SK-MEL-5 (cell line): ENCODE measurements around the gene ATP2C2. TPM values are rescaled to one million over a fixed set of nuclear protein-coding genes. Genes with fewer than 3 reads are reported as not detected.
"Not testable (repeated sequence)": the region's sequence is repeated elsewhere in the genome, so short reads cannot be mapped to it uniquely, and the experiment has no call there.

Experiments used
- DNase-seq: peaks from one replicate; pipeline ENCODE4 v3.0.0-alpha.2; 2016; ENCODE audit warnings: low read depth, low spot score
- in situ Hi-C: cut with HindIII; loops from 2 replicates; pipeline ENCODE4 v1.10.0; 2016; ENCODE audit warnings: low sequenced_read_pairs, high pct_unique_total_duplicates, low pct_unique_long_range_greater_than_20kb
- total RNA-seq: library from RNA; depleted of rRNA; stranded (reverse); fragments of >200 nt; shearing (Covaris generic); gene quantifications from 2 replicates; pipeline ENCODE4 v1.2.3, GENCODE V29; 2014

Gene ATP2C2
- total RNA-seq, 1 experiment from 2014 or later: 0.29 TPM

- DNase-seq: no peak
- in situ Hi-C loops: no loop called here
Observed at GRCh38 chr16:84379709-84380362, 11.5 kb downstream of the ATP2C2 start.

GRCh38 chr16:84380405-84380804 is 12.1 kb downstream of the ATP2C2 start:
- DNase-seq: no peak
- in situ Hi-C loops: no loop called here

- DNase-seq: no peak
- in situ Hi-C loops: no loop called here
Observed at GRCh38 chr16:84382396-84382795, 14.1 kb downstream of the ATP2C2 start.

GRCh38 chr16:84383106-84383505 is 14.8 kb downstream of the ATP2C2 start:
- in situ Hi-C loops: no loop called here
- no peak for DNase-seq

GRCh38 chr16:84386047-84386446 is 17.7 kb downstream of the ATP2C2 start:
- in situ Hi-C loops: no loop called here
- no peak for DNase-seq

GRCh38 chr16:84387021-84387420 is 18.7 kb downstream of the ATP2C2 start:
- in situ Hi-C loops: no loop called here
- no peak for DNase-seq

- in situ Hi-C loops: no loop called here
- DNase-seq: no peak
Observed at GRCh38 chr16:84390131-84390785, 21.9 kb downstream of the ATP2C2 start.

GRCh38 chr16:84391151-84392030 is 23.1 kb downstream of the ATP2C2 start:
- no peak for DNase-seq
- in situ Hi-C loops: no loop called here

- DNase-seq: no peak
- in situ Hi-C loops: no loop called here
Observed at GRCh38 chr16:84392031-84392360, 23.7 kb downstream of the ATP2C2 start.

- DNase-seq, in situ Hi-C loops: not testable (repeated sequence)
Observed at GRCh38 chr16:84396082-84396481, 27.7 kb downstream of the ATP2C2 start.

GRCh38 chr16:84396537-84397008 is 28.2 kb downstream of the ATP2C2 start:
- in situ Hi-C loops: no loop called here
- DNase-seq: no peak

GRCh38 chr16:84397090-84397489 is 28.8 kb downstream of the ATP2C2 start:
- in situ Hi-C loops: no loop called here
- DNase-seq: no peak

GRCh38 chr16:84398701-84399100 is 30.4 kb downstream of the ATP2C2 start:
- DNase-seq: no peak
- in situ Hi-C loops: no loop called here

- in situ Hi-C loops, DNase-seq: not testable (repeated sequence)
Observed at GRCh38 chr16:84399912-84400311, 31.6 kb downstream of the ATP2C2 start.

GRCh38 chr16:84403435-84403834 is 35.1 kb downstream of the ATP2C2 start:
- in situ Hi-C loops, DNase-seq: not testable (repeated sequence)

GRCh38 chr16:84404324-84404723 is 36.0 kb downstream of the ATP2C2 start:
- in situ Hi-C loops: no loop called here
- DNase-seq: no peak

GRCh38 chr16:84404936-84405639 is 36.8 kb downstream of the ATP2C2 start:
- in situ Hi-C loops: no loop called here

More at GRCh38 chr16:84404936-84405639, 36.8 kb downstream of the ATP2C2 start:
- no peak for DNase-seq
